ENCODE results near the gene INPP5F. TPM values are rescaled to one million over a fixed set of nuclear protein-coding genes. Genes with fewer than 3 reads are reported as not detected.
A peak's percentile ranks its signal among the peaks of the same experiment; 100 is the strongest.

INPP5F gene
- total and polyA plus RNA-seq, 2 donors (not counting 1 experiment from before 2014, with no cell fraction given), result 11.2 to 37.5 TPM

DNA sequence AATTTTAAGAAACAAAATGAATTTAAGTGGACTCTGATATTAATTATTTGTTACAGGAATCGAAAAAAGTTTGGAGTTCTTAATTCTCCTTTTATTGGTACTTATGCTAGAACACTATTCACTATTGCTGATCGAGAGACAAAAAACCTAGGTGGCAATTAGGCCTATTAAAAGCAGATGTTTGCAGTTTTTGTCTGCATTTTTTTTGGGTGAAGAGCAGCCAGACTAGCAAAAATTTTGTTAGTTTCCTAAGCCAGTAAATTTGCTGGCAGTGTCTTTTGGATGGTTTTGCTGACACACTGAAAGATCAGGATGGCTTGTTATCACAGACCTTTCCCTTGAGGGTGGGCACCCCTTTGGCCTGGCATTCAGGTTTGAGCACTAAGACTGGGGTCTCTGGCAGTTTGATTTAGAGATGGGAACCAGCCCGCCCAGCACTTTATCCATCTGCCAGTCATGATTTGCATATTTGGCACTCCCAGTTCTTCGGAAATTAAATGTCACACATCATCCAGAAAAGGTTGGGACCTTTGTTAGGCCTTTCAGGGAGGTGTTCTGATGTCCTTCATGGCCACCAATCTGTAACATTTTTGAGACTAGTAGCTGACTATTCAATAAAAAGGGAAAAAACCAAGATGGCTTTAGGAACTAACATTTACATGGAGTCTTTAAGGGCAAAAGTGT is 57.3 kb downstream of the INPP5F start:
- Histone ChIP-seq H3K27me3 (replicated peaks in 1 of 4; ENCODE audit: control extremely low read depth in 1 of 4, control insufficient read depth in 3 of 4, insufficient read depth in 4 of 4, low read length in 3 of 4) (no peaks in the 10 kb centered on the region), H3K79me2 (ENCODE audit: control insufficient read depth, insufficient read depth, low read length) (peaks cover 34% of the 10 kb centered on the region), H3K4me2 (replicated peaks; ENCODE audit: low read depth, low read length, poor library complexity, severe bottlenecking) (peak overlapping the region; percentile 56), H3K4me1 (ENCODE audit: control insufficient read depth in 2 of 2, insufficient read depth in 2 of 2, low read length in 2 of 2) (peaks cover 34 to 50% of the 10 kb centered on the region in 2 donors), H3K36me3 (replicated peaks in 1 of 2; ENCODE audit: control extremely low read depth in 1 of 2, control insufficient read depth in 1 of 2, extremely low read depth in 1 of 2, insufficient read depth in 2 of 2, low read length in 1 of 2) (peaks cover 0 to 11% of the 10 kb centered on the region in 2 experiments), H3K4me3 (ENCODE audit: control extremely low read depth in 1 of 5, extremely low read depth in 1 of 5, insufficient read depth in 1 of 5, low read depth in 2 of 5, low read length in 4 of 5) (peak overlapping the region in 2 of 5 experiments; percentile 34), H3K27ac (ENCODE audit: low read length in 2 of 2) (peak overlapping the region; percentile 9 to 82), H3K9me3 (ENCODE audit: control extremely low read depth in 1 of 3, control insufficient read depth in 2 of 3, insufficient read depth in 1 of 3, low read length in 2 of 3) (peaks cover 0 to 3% (median 3%) of the 10 kb centered on the region in 3 donors), H4K20me1 (ENCODE audit: control insufficient read depth, insufficient read depth, low read length, poor library complexity, severe bottlenecking) (no peaks in the 10 kb centered on the region), H3K9ac (ENCODE audit: low read length) (peak overlapping the region; percentile 40), H2AFZ (ENCODE audit: insufficient read depth, low read depth, low read length, poor library complexity, severe bottlenecking) (peak overlapping the region; percentile 12)
- ATAC-seq (ENCODE audit: low read depth) (no peak), DNase-seq (no peak)
- H3K4me1 Mint-ChIP-seq, result peaks cover 60% of the 10 kb centered on the region
- H3K27ac Mint-ChIP-seq, result peak overlapping the region; percentile 67
- ChIA-PET POLR2A (no interaction called here), CTCF (interaction anchor here (1.1 to 1.8 kb wide), 5 partner anchors 32 to 103 kb away, joined by 3 to 8 read pairs (median 3); no protein-coding TSS in a partner anchor)
- intact Hi-C loops (cut with micrococcal nuclease), result no loop called here
- no peaks in the 10 kb centered on the region for H3K9me3 Mint-ChIP-seq (ENCODE audit: insufficient read depth)
- H3K27me3 Mint-ChIP-seq, result no peaks in the 10 kb centered on the region
- TF ChIP-seq CTCF (IDR thresholded peaks at IDR 0.05) (no peak), EZH2 (IDR thresholded peaks at IDR 0.05; ENCODE audit: borderline replicate concordance, insufficient read depth, low read depth, low read length, poor library complexity, severe bottlenecking) (no peak)
- H3K4me3 Mint-ChIP-seq, result peak overlapping the region; percentile 79
- no CpG with 5 or more reads among the region's 4 CpGs for WGBS (ENCODE audit: insufficient coverage)

GRCh38 chr10:119783665-119784027 is 57.8 kb downstream of the INPP5F start:
- peaks cover 59% of the 10 kb centered on the region for H3K4me1 Mint-ChIP-seq
- peak overlapping the region; percentile 79 for H3K4me3 Mint-ChIP-seq
- Histone ChIP-seq H2AFZ (ENCODE audit: insufficient read depth, low read depth, low read length, poor library complexity, severe bottlenecking) (peak overlapping the region; percentile 12), H3K36me3 (replicated peaks in 1 of 2; ENCODE audit: control extremely low read depth in 1 of 2, control insufficient read depth in 1 of 2, extremely low read depth in 1 of 2, insufficient read depth in 2 of 2, low read length in 1 of 2) (peaks cover 0 to 11% of the 10 kb centered on the region in 2 experiments), H3K27me3 (replicated peaks in 1 of 4; ENCODE audit: control extremely low read depth in 1 of 4, control insufficient read depth in 3 of 4, insufficient read depth in 4 of 4, low read length in 3 of 4) (no peaks in the 10 kb centered on the region), H3K4me2 (replicated peaks; ENCODE audit: low read depth, low read length, poor library complexity, severe bottlenecking) (peak overlapping the region; percentile 56), H3K9me3 (ENCODE audit: control extremely low read depth in 1 of 3, control insufficient read depth in 2 of 3, insufficient read depth in 1 of 3, low read length in 2 of 3) (peaks cover 0 to 3% (median 3%) of the 10 kb centered on the region in 3 donors), H3K27ac (ENCODE audit: low read length in 2 of 2) (peak overlapping the region; percentile 42 to 82), H4K20me1 (ENCODE audit: control insufficient read depth, insufficient read depth, low read length, poor library complexity, severe bottlenecking) (no peaks in the 10 kb centered on the region), H3K9ac (ENCODE audit: low read length) (peak overlapping the region; percentile 40), H3K79me2 (ENCODE audit: control insufficient read depth, insufficient read depth, low read length) (peaks cover 37% of the 10 kb centered on the region), H3K4me3 (ENCODE audit: control extremely low read depth in 1 of 5, extremely low read depth in 1 of 5, insufficient read depth in 1 of 5, low read depth in 2 of 5, low read length in 4 of 5) (peak overlapping the region in 4 of 5 experiments; percentile 26 to 44 (median 34)), H3K4me1 (ENCODE audit: control insufficient read depth in 2 of 2, insufficient read depth in 2 of 2, low read length in 2 of 2) (peaks cover 34 to 48% of the 10 kb centered on the region in 2 donors)
- ChIA-PET CTCF (interaction anchor here (1.1 to 1.8 kb wide), 4 partner anchors 32 to 103 kb away, joined by 3 to 8 read pairs (median 4); no protein-coding TSS in a partner anchor), POLR2A (no interaction called here)
- no peaks in the 10 kb centered on the region for H3K27me3 Mint-ChIP-seq
- DNase-seq (peak; percentile 64), ATAC-seq (ENCODE audit: low read depth) (peak; percentile 73)
- peak overlapping the region; percentile 64 for H3K27ac Mint-ChIP-seq
- no peaks in the 10 kb centered on the region for H3K9me3 Mint-ChIP-seq (ENCODE audit: insufficient read depth)
- no CpG with 5 or more reads among the region's 7 CpGs for WGBS (ENCODE audit: insufficient coverage)
- intact Hi-C loops (cut with micrococcal nuclease), result no loop called here
- TF ChIP-seq EZH2 (IDR thresholded peaks at IDR 0.05; ENCODE audit: borderline replicate concordance, insufficient read depth, low read depth, low read length, poor library complexity, severe bottlenecking) (no peak), CTCF (IDR thresholded peaks at IDR 0.05) (no peak)

Data from B cell (primary cell).